ENCODE results near the gene LRRC71. TPM values are rescaled to one million over a fixed set of nuclear protein-coding genes. Genes with fewer than 3 reads are reported as not detected.

Gene LRRC71
- total RNA-seq, 2 experiments from 2014 or later: not detected

- ChIA-PET CTCF (interaction anchor here (1.1 kb wide), 1 partner anchor 238 kb away, joined by 3 read pairs; no protein-coding TSS in a partner anchor), POLR2A (no interaction called here)
- peaks cover 7% of the 10 kb centered on the region for H3K27me3 Mint-ChIP-seq
- Histone ChIP-seq H3K36me3 (ENCODE audit: insufficient read depth, low read length) (peaks cover 7% of the 10 kb centered on the region), H3K4me3 (ENCODE audit: low read length) (no peak overlapping the region), H3K9me3 (ENCODE audit: control insufficient read depth in 1 of 2, insufficient read depth in 1 of 2, low read length in 2 of 2) (peaks cover 0 to 6% of the 10 kb centered on the region in 2 experiments), H3K27me3 (ENCODE audit: control insufficient read depth in 1 of 2, insufficient read depth in 2 of 2, low read length in 2 of 2) (peaks cover 0 to 4% of the 10 kb centered on the region in 2 experiments), H3K4me1 (ENCODE audit: insufficient read depth, low read length) (peaks cover 37% of the 10 kb centered on the region), H3K27ac (ENCODE audit: low read depth in 1 of 2, low read length in 2 of 2) (peak overlapping the region in 1 of 2 donors; percentile 55)
- no peak for TF ChIP-seq CTCF (IDR thresholded peaks at IDR 0.05)
- intact Hi-C loops (cut with DNase I, micrococcal nuclease): loop anchor here (5.0 kb wide), 2 partner anchors 52 to 72 kb away; partner anchors contain the start of gene PEAR1 (in 2 of the 2)
- H3K36me3 Mint-ChIP-seq (ENCODE audit: low read depth): peaks cover 46% of the 10 kb centered on the region
- ATAC-seq (ENCODE audit: poor library complexity): no peak
- peaks cover 41% of the 10 kb centered on the region for H3K4me1 Mint-ChIP-seq (ENCODE audit: low read depth)
- peak overlapping the region; percentile 46 for H3K4me3 Mint-ChIP-seq
- DNase-seq: no peak
- no peaks in the 10 kb centered on the region for H3K9me3 Mint-ChIP-seq
- H3K27ac Mint-ChIP-seq: peak overlapping the region; percentile 91
Measured at GRCh38 chr1:156964441-156964840, 44.0 kb downstream of the LRRC71 start.

GRCh38 chr1:156969496-156969895, 49.1 kb downstream of the LRRC71 start:
- H3K9me3 ChIP-seq (ENCODE audit: control insufficient read depth in 1 of 2, insufficient read depth in 1 of 2, low read length in 2 of 2): no peaks in the 10 kb centered on the region
- peaks cover 15% of the 10 kb centered on the region for H3K27me3 Mint-ChIP-seq
- H3K9me3 Mint-ChIP-seq: no peaks in the 10 kb centered on the region
- ChIA-PET POLR2A (interaction anchor here (0.9 to 1.7 kb wide), 4 partner anchors 8 to 77 kb away, joined by 3 to 5 read pairs (median 4); no protein-coding TSS in a partner anchor), CTCF (no interaction called here)
- no peak overlapping the region for H3K27ac Mint-ChIP-seq
- H3K4me3 ChIP-seq (ENCODE audit: low read length): no peak overlapping the region
- peaks cover 2% of the 10 kb centered on the region for H3K4me1 Mint-ChIP-seq (ENCODE audit: low read depth)
- no peak overlapping the region for H3K27ac ChIP-seq (ENCODE audit: low read depth in 1 of 2, low read length in 2 of 2)
- no peak for ATAC-seq (ENCODE audit: poor library complexity)
- no peak for DNase-seq
- H3K36me3 ChIP-seq (ENCODE audit: insufficient read depth, low read length): no peaks in the 10 kb centered on the region
- intact Hi-C loops (cut with DNase I, micrococcal nuclease): no loop called here
- TF ChIP-seq CTCF (IDR thresholded peaks at IDR 0.05): no peak
- no peak overlapping the region for H3K4me3 Mint-ChIP-seq
- peaks cover 0 to 11% of the 10 kb centered on the region in 2 experiments for H3K27me3 ChIP-seq (ENCODE audit: control insufficient read depth in 1 of 2, insufficient read depth in 2 of 2, low read length in 2 of 2)
- H3K36me3 Mint-ChIP-seq (ENCODE audit: low read depth): peaks cover 1% of the 10 kb centered on the region
- H3K4me1 ChIP-seq (ENCODE audit: insufficient read depth, low read length): peaks cover 3% of the 10 kb centered on the region

GRCh38 chr1:156970017-156970416, 49.6 kb downstream of the LRRC71 start:
- no peak overlapping the region for H3K4me3 Mint-ChIP-seq
- H3K9me3 Mint-ChIP-seq: no peaks in the 10 kb centered on the region
- no peak overlapping the region for H3K27ac Mint-ChIP-seq
- Histone ChIP-seq H3K9me3 (ENCODE audit: control insufficient read depth in 1 of 2, insufficient read depth in 1 of 2, low read length in 2 of 2) (no peaks in the 10 kb centered on the region), H3K27ac (ENCODE audit: low read depth in 1 of 2, low read length in 2 of 2) (no peak overlapping the region), H3K4me1 (ENCODE audit: insufficient read depth, low read length) (no peaks in the 10 kb centered on the region), H3K27me3 (ENCODE audit: control insufficient read depth in 1 of 2, insufficient read depth in 2 of 2, low read length in 2 of 2) (peaks cover 0 to 11% of the 10 kb centered on the region in 2 experiments), H3K4me3 (ENCODE audit: low read length) (no peak overlapping the region), H3K36me3 (ENCODE audit: insufficient read depth, low read length) (no peaks in the 10 kb centered on the region)
- H3K27me3 Mint-ChIP-seq: peaks cover 15% of the 10 kb centered on the region
- no peaks in the 10 kb centered on the region for H3K36me3 Mint-ChIP-seq (ENCODE audit: low read depth)
- ChIA-PET CTCF (no interaction called here), POLR2A (interaction anchor here (0.7 to 1.7 kb wide), 5 partner anchors 9 to 169 kb away, joined by 3 to 5 read pairs (median 4); no protein-coding TSS in a partner anchor)
- H3K4me1 Mint-ChIP-seq (ENCODE audit: low read depth): no peaks in the 10 kb centered on the region
- intact Hi-C loops (cut with DNase I, micrococcal nuclease): loop anchor here in 1 of 2 experiments (2.0 kb wide), 1 partner anchor 59 kb away; no protein-coding TSS in a partner anchor
- DNase-seq (peak in 3 of 14 experiments; percentile 26 to 28 (median 27)), ATAC-seq (ENCODE audit: poor library complexity) (peak; percentile 34)
- TF ChIP-seq CTCF (IDR thresholded peaks at IDR 0.05): peak; percentile 41
